SJSA1 (cell line): ENCODE results near the gene NR2C2AP. TPM values are rescaled to one million over a fixed set of nuclear protein-coding genes. Genes with fewer than 3 reads are reported as not detected.
"Not testable (repeated sequence)": the region's sequence is repeated elsewhere in the genome, so short reads cannot be mapped to it uniquely, and the experiment has no call there.

Source experiments
- DNase-seq, 2 experiments: peaks; one replicate each; pipeline ENCODE4 v3.0.0-alpha.2; 2015 to 2020; ENCODE audit warnings: low spot score in 2 of 2, low read depth in 1 of 2
- H3K27ac ChIP-seq: fragments of 250-450 bp; sonication (Bioruptor Pico); 2 replicates; pipeline ENCODE4 v1.5.1; 2020; ENCODE audit warnings: mild to moderate bottlenecking, moderate library complexity
- H3K27me3 ChIP-seq: fragments of 250-450 bp; sonication (Bioruptor Pico); replicated peaks from 2 replicates; pipeline ENCODE4 v1.5.1; 2020; ENCODE audit warnings: mild to moderate bottlenecking, moderate library complexity
- H3K36me3 ChIP-seq: fragments of 250-450 bp; sonication (Bioruptor Pico); 2 replicates; pipeline ENCODE4 v1.5.1; 2020; ENCODE audit warnings: mild to moderate bottlenecking
- H3K4me1 ChIP-seq: fragments of 250-450 bp; sonication (Bioruptor Pico); replicated peaks from 2 replicates; pipeline ENCODE4 v1.6.1; 2021; ENCODE audit warnings: mild to moderate bottlenecking
- H3K4me3 ChIP-seq: fragments of 250-450 bp; sonication (Bioruptor Pico); 2 replicates; pipeline ENCODE4 v1.5.1; 2020; ENCODE audit warnings: mild to moderate bottlenecking
- H3K9me3 ChIP-seq: fragments of 250-450 bp; sonication (Bioruptor Pico); replicated peaks from 2 replicates; pipeline ENCODE4 v1.5.1; 2020; ENCODE audit warnings: mild to moderate bottlenecking
- total RNA-seq: library from RNA; depleted of rRNA; stranded (reverse); fragments of >200 nt; shearing (Covaris generic); gene quantifications from 2 replicates; pipeline ENCODE4 v1.2.3, GENCODE V29; 2014

The NR2C2AP gene
- total RNA-seq, 1 experiment from 2014 or later = 29.2 TPM

DNA sequence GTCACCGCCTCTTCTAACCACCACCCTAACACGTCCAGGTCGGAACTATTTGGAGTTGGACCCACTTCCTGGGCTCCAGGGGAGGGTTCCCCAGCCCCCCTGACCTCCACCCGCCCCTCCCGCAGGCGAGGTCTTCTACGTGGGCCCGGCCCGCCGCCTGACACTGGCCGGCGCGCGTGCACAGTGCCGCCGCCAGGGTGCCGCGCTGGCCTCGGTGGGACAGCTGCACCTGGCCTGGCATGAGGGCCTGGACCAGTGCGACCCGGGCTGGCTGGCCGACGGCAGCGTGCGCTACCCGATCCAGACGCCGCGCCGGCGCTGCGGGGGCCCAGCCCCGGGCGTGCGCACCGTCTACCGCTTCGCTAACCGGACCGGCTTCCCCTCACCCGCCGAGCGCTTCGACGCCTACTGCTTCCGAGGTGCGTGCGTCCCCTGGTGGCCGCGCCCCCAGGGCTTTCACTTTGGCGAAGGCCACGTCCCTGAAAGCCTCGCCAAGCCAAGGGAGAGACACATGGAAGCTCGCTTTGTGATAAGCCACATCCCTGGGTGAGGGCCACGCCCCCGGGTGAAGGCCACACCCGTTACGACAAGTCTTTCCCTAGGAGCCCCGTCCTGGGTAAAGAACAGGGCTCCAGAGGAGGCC, 21.8 kb upstream of the NR2C2AP start:
- H3K27ac ChIP-seq = no peak overlapping the region
- H3K4me3 ChIP-seq = peak overlapping the region; percentile 35
- DNase-seq = peak; percentile 73 to 80
- H3K36me3 ChIP-seq = no peaks in the 10 kb centered on the region
- H3K27me3 ChIP-seq = peaks cover 36% of the 10 kb centered on the region
- peaks cover 9% of the 10 kb centered on the region; the same call in 1 of the 2 replicates for H3K4me1 ChIP-seq
- no peaks in the 10 kb centered on the region for H3K9me3 ChIP-seq

DNA sequence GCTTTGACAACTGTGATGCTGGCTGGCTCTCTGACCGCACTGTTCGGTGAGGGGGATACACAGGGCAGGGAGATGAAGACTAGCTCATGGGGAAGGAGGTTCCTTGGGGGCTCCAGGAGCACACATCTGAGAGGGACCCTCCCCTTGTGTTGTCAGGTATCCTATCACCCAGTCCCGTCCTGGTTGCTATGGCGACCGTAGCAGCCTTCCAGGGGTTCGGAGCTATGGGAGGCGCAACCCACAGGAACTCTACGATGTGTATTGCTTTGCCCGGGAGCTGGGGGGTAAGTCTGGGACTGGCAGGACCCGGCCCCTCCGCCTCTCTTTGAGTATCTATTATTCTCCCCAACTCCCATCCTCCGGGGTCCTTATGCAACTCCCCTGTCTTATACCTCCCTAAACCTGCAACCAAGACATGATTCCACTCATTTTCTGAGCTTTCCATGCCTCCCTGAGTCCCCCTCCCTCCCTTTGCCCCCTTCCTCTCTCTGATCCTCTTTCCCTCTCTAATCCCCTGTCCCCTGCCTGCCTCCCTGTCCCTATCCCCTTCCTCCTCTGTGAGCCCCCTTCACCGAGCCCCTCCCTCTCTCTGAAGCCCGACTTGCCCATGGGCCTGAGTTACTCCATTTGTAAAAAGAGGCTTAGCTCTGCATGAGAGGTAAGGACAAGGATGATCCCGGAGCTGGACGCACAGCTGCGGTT, 21.1 kb upstream of the NR2C2AP start:
- Histone ChIP-seq H3K4me3 (no peak overlapping the region; the same call in 1 of the 2 replicates), H3K27me3 (peaks cover 31% of the 10 kb centered on the region), H3K4me1 (peaks cover 9% of the 10 kb centered on the region; the same call in 1 of the 2 replicates), H3K27ac (no peak overlapping the region), H3K36me3 (no peaks in the 10 kb centered on the region), H3K9me3 (no peaks in the 10 kb centered on the region)
- DNase-seq = no peak

- H3K27me3 ChIP-seq = peaks cover 25% of the 10 kb centered on the region
These were observed 20.4 kb upstream of the NR2C2AP start for GRCh38 chr19:19223636-19224035.

DNA sequence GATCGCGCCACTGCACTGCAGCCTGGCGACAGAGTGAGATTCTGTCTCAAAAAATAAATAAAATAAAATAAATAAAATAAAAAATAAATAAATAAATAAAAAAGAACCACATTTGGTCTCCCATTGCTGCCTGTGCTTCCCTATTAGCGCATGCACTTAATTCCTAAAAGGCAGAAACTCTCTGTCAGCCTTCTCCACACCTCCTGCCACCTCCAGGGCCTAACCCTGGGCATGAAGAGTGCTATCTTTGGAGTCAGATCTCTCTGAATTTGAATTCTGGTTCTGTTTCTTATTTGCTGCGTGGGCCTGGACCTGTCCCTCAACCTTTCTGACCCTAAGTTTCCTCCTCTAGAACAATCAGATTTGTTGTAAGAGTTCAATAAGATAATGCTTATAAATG, 19.8 kb upstream of the NR2C2AP start:
- H3K4me1 ChIP-seq = peaks cover 9% of the 10 kb centered on the region; the same call in 1 of the 2 replicates
- H3K27me3 ChIP-seq = peaks cover 21% of the 10 kb centered on the region
- no peak overlapping the region for H3K4me3 ChIP-seq
- H3K27ac ChIP-seq = no peak overlapping the region
- no peak for DNase-seq
- H3K36me3 ChIP-seq = no peaks in the 10 kb centered on the region
- H3K9me3 ChIP-seq = no peaks in the 10 kb centered on the region

More at GRCh38 chr19:19223636-19224035, 20.4 kb upstream of the NR2C2AP start:
- H3K36me3 ChIP-seq = no peaks in the 10 kb centered on the region
- no peak for DNase-seq
- H3K4me3 ChIP-seq = no peak overlapping the region
- no peaks in the 10 kb centered on the region for H3K9me3 ChIP-seq
- H3K4me1 ChIP-seq = peaks cover 9% of the 10 kb centered on the region; the same call in 1 of the 2 replicates
- H3K27ac ChIP-seq = no peak overlapping the region

GRCh38 chr19:19221000-19221399, 17.8 kb upstream of the NR2C2AP start:
- not testable (repeated sequence) for H3K36me3 ChIP-seq, H3K9me3 ChIP-seq, H3K4me1 ChIP-seq, H3K27ac ChIP-seq, DNase-seq, H3K4me3 ChIP-seq
- H3K27me3 ChIP-seq = peaks cover 20% of the 10 kb centered on the region

DNA sequence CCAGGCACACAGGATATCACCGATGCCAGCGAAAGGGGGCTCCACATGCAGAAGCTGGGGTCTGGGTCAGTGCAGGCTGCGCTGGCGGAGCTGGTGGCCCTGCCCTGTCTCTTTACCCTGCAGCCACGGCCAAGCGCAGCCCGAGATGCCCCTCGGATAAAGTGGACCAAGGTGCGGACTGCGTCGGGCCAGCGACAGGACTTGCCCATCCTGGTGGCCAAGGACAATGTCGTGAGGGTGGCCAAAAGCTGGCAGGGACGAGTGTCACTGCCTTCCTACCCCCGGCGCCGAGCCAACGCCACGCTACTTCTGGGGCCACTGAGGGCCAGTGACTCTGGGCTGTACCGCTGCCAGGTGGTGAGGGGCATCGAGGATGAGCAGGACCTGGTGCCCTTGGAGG, 15.7 kb upstream of the NR2C2AP start:
- Histone ChIP-seq H3K27ac (no peak overlapping the region), H3K27me3 (peaks cover 25% of the 10 kb centered on the region), H3K9me3 (peaks cover 4% of the 10 kb centered on the region; the same call in 1 of the 2 replicates), H3K4me3 (no peak overlapping the region), H3K4me1 (no peaks in the 10 kb centered on the region), H3K36me3 (no peaks in the 10 kb centered on the region)
- DNase-seq = no peak

- no peak overlapping the region for H3K4me3 ChIP-seq
- H3K27me3 ChIP-seq = peaks cover 32% of the 10 kb centered on the region
- peaks cover 4% of the 10 kb centered on the region; the same call in 1 of the 2 replicates for H3K9me3 ChIP-seq
- H3K4me1 ChIP-seq = no peaks in the 10 kb centered on the region
- H3K27ac ChIP-seq = no peak overlapping the region
- no peaks in the 10 kb centered on the region for H3K36me3 ChIP-seq
- no peak for DNase-seq
These were observed 13.9 kb upstream of the NR2C2AP start for GRCh38 chr19:19217099-19217498.

GRCh38 chr19:19215792-19216191, 12.6 kb upstream of the NR2C2AP start:
- no peak for DNase-seq
- Histone ChIP-seq H3K4me1 (no peaks in the 10 kb centered on the region), H3K36me3 (no peaks in the 10 kb centered on the region), H3K9me3 (peaks cover 4% of the 10 kb centered on the region; the same call in 1 of the 2 replicates), H3K27me3 (peaks cover 40% of the 10 kb centered on the region), H3K27ac (no peak overlapping the region), H3K4me3 (no peak overlapping the region)

DNA sequence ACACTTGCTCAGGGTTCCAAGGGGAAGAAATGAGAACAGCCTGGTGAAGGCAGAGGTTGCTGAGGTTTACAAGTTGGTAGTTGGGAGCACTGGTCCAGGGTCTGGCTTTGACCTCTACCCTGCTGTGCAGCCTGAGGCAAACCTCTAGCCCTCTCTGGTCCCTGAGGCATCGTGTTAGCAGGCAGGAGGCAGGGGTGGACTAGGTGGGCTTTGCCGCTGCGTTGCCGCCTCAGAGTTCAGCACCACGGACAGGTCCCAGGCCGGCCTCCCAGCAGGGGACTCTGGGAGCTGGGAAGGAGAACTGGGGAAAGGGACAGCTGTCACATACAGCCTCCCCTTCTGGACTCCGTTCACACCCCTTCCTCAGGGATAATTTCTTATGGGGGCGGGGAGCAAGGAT, 11.7 kb upstream of the NR2C2AP start:
- Histone ChIP-seq H3K27me3 (peaks cover 38% of the 10 kb centered on the region), H3K36me3 (no peaks in the 10 kb centered on the region), H3K27ac (no peak overlapping the region), H3K4me3 (no peak overlapping the region), H3K4me1 (no peaks in the 10 kb centered on the region), H3K9me3 (peaks cover 4% of the 10 kb centered on the region; the same call in 1 of the 2 replicates)
- peak; percentile 22 to 65 for DNase-seq

DNA sequence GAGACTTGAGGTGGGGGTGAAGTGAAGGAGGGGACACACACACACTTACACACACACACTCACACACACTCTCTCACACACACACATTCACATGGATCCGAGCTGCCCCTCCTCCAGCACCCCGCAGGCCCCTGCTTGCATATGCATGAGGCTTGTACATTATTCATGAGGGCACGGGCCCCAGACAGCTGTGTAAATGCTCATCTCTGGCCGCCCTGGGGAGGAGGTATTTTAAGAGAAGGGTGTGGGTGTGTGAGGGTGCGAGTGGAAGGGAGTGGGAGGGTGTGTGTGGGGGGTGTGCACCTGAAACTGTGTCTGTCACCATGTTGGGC, 10.9 kb upstream of the NR2C2AP start:
- Histone ChIP-seq H3K27me3 (peaks cover 38% of the 10 kb centered on the region), H3K4me1 (no peaks in the 10 kb centered on the region), H3K4me3 (no peak overlapping the region), H3K9me3 (peaks cover 4% of the 10 kb centered on the region; the same call in 1 of the 2 replicates), H3K36me3 (no peaks in the 10 kb centered on the region), H3K27ac (no peak overlapping the region)
- no peak for DNase-seq

GRCh38 chr19:19213426-19214158, 10.4 kb upstream of the NR2C2AP start:
- H3K4me3 ChIP-seq = no peak overlapping the region
- H3K27ac ChIP-seq = no peak overlapping the region
- H3K27me3 ChIP-seq = peaks cover 41% of the 10 kb centered on the region
- H3K9me3 ChIP-seq = peaks cover 4% of the 10 kb centered on the region; the same call in 1 of the 2 replicates
- DNase-seq = no peak
- H3K36me3 ChIP-seq = no peaks in the 10 kb centered on the region
- H3K4me1 ChIP-seq = no peaks in the 10 kb centered on the region

DNA sequence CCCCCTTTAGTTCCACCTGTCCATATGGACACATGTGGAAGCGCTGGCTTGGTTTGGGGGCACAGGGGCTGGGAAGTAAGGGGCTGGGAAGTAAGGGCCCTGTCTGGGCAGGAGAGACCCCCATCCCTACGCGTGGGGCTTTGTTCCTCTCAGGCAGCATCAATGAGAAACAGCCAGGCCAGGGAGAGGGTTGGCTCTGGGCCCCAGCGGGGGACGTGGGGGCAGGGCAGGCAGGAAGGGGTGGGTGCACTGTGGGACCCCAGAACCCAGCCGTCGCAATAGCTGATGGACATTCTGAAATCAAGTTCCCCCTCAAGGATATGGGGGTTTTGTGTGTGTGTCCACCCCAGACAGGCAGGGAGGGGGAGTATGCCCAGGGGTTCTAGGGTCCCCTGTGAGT, 9.7 kb upstream of the NR2C2AP start:
- Histone ChIP-seq H3K27me3 (peaks cover 41% of the 10 kb centered on the region), H3K9me3 (peaks cover 4% of the 10 kb centered on the region; the same call in 1 of the 2 replicates), H3K4me1 (no peaks in the 10 kb centered on the region), H3K36me3 (no peaks in the 10 kb centered on the region), H3K4me3 (no peak overlapping the region), H3K27ac (no peak overlapping the region)
- DNase-seq = no peak

DNA sequence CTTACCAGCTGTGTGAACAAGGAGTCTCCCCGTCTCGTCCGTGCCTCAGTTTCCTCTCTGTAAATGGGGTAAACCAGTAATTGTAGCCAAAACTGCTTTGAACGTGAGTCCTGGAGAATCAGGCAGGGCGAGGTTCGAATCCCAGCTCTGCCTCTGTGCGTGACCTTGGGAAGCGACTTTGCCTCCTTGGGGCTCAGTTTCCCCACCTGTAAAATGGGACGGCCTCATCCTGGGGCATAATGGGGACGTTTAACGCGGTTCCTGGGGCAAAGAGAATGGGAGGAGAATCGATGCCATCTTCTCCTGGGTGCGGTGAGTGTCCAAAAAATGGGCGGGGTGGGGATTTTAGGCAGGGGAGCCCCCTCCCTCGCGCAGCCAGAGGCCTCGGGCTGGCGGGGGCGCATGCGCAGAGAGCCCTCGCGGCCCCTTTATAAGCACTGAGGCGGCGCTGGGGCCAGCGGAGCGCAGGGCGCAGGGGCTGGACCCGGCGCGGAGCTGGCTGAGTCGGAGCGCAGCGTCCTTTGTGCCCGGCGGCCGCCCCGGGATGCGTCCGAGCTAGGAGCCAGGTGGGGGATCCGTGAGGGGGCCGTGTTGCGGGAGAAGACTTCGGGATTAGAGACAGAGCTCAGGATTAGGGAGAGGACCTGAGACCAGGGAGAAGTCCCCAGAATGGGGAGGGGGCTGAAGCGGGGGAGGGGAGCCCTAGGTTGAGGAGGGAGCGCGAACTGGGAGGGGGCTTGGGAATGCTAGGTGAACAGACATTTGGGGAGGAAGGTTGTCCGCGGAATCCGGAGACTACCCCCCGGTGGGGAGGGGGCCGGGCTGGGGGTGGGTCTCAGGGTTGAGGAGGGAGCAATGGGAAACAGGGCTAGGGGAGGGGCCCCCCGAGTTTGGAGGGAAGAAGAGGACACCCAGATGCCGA, 8.5 kb upstream of the NR2C2AP start, which contains the start of gene NCAN:
Gene NCAN (plus strand): TSS at position 460 of the 922 bp plus-strand sequence. CDS start 4,996 bp downstream, outside the sequence.
- H3K4me3 ChIP-seq = no peak within 1 kb of the TSS
- no peaks in the 10 kb centered on the region for H3K9me3 ChIP-seq
- no peaks in the 10 kb centered on the region for H3K4me1 ChIP-seq
- H3K36me3 ChIP-seq = no peaks in the 10 kb centered on the region
- no peak within 1 kb of the TSS for H3K27ac ChIP-seq
- H3K27me3 ChIP-seq = peaks cover 35% of the 10 kb centered on the region
- peak in 1 of 2 experiments; percentile 42 for DNase-seq
